Measurements from ENCODE around the gene BORCS8. TPM values are rescaled to one million over a fixed set of nuclear protein-coding genes. Genes with fewer than 3 reads are reported as not detected.

BORCS8 gene
- total RNA-seq, 2 donors from 2014 or later, result 27.8 to 27.9 TPM

- H3K27ac ChIP-seq, result no peak overlapping the region
- DNase-seq, result peak; percentile 40
Observed at GRCh38 chr19:19207637-19208572, 16.0 kb upstream of the BORCS8 start.

GRCh38 chr19:19206938-19207337, 15.0 kb upstream of the BORCS8 start:
- no peak for TF ChIP-seq CTCF (IDR thresholded peaks at IDR 0.05)
- no peaks in the 10 kb centered on the region for H3K9me3 ChIP-seq
- intact Hi-C loops (cut with DNase I), result no loop called here
- H3K36me3 ChIP-seq, result no peaks in the 10 kb centered on the region
- H3K4me3 ChIP-seq, result no peak overlapping the region
- no peak for DNase-seq
- no peak overlapping the region for H3K27ac ChIP-seq
- H3K27me3 ChIP-seq, result peaks cover 8% of the 10 kb centered on the region
- no peaks in the 10 kb centered on the region for H3K4me1 ChIP-seq
- no peak overlapping the region for H3K9ac ChIP-seq (ENCODE audit: low read depth in 2 of 2, low read length in 2 of 2)

More at GRCh38 chr19:19207637-19208572, 16.0 kb upstream of the BORCS8 start:
- Histone ChIP-seq H3K9ac (ENCODE audit: low read depth in 2 of 2, low read length in 2 of 2) (no peak overlapping the region), H3K27me3 (peaks cover 14% of the 10 kb centered on the region), H3K9me3 (no peaks in the 10 kb centered on the region), H3K4me1 (no peaks in the 10 kb centered on the region), H3K36me3 (no peaks in the 10 kb centered on the region), H3K4me3 (no peak overlapping the region)
- intact Hi-C loops (cut with DNase I), result no loop called here
- TF ChIP-seq CTCF (IDR thresholded peaks at IDR 0.05), result no peak

- Histone ChIP-seq H3K4me1 (no peaks in the 10 kb centered on the region), H3K4me3 (no peak overlapping the region), H3K27ac (no peak overlapping the region), H3K27me3 (no peaks in the 10 kb centered on the region), H3K9ac (ENCODE audit: low read depth in 2 of 2, low read length in 2 of 2) (no peak overlapping the region), H3K36me3 (no peaks in the 10 kb centered on the region), H3K9me3 (no peaks in the 10 kb centered on the region)
- no peak for DNase-seq
- TF ChIP-seq CTCF (IDR thresholded peaks at IDR 0.05), result no peak
- intact Hi-C loops (cut with DNase I), result no loop called here
Observed at GRCh38 chr19:19205416-19206410, 13.8 kb upstream of the BORCS8 start.

GRCh38 chr19:19204181-19204580, 12.2 kb upstream of the BORCS8 start:
- H3K27me3 ChIP-seq, result no peaks in the 10 kb centered on the region
- H3K9ac ChIP-seq (ENCODE audit: low read depth in 2 of 2, low read length in 2 of 2), result no peak overlapping the region
- no peaks in the 10 kb centered on the region for H3K9me3 ChIP-seq
- intact Hi-C loops (cut with DNase I), result no loop called here
- H3K27ac ChIP-seq, result no peak overlapping the region
- no peaks in the 10 kb centered on the region for H3K4me1 ChIP-seq
- H3K36me3 ChIP-seq, result no peaks in the 10 kb centered on the region
- no peak for DNase-seq
- TF ChIP-seq CTCF (IDR thresholded peaks at IDR 0.05), result no peak
- H3K4me3 ChIP-seq, result no peak overlapping the region
